HCT116 (cell line): ENCODE measurements around the gene SRGAP3. TPM values are rescaled to one million over a fixed set of nuclear protein-coding genes. Genes with fewer than 3 reads are reported as not detected.

Experiments used
- ATAC-seq: fragments of 200-7000 bp; cut with Tn5 transposase; 2 replicates; pipeline ENCODE4 v1.9.1; 2020; ENCODE audit warnings: mild to moderate bottlenecking, moderate library complexity
- BruUV-seq: library from RNA; stranded (reverse); fragments of 400-500 nt; replicated peaks from 2 replicates; lab custom pipeline; 2021; lab: Mats Ljungman, UMichigan
- CTCF ChIA-PET: fragments of 300-600 bp; sonication (Branson Sonifier 250); formaldehyde crosslinking; loops from one replicate; lab custom pipeline; 2021; ENCODE audit warnings: antibody characterized with exemption; lab: Charles Lee
- POLR2A ChIA-PET: fragments of 300-600, 350-600 bp; sonication (Branson Sonifier 250); formaldehyde crosslinking; loops from one replicate; lab custom pipeline; 2021; ENCODE audit warnings: antibody characterized with exemption; lab: Charles Lee
- RAD21 ChIA-PET, 2 experiments: fragments of 300-600 bp; sonication (Branson Sonifier 250); formaldehyde crosslinking; loops; one replicate each; lab custom pipeline; 2023; ENCODE audit warnings: low total read pairs in 2 of 2; ENCODE audit not compliant: uncharacterized antibody in 2 of 2, unreplicated experiment in 2 of 2, low non-redundant PET in 1 of 2; lab: Charles Lee
- DNase-seq: peaks from one replicate; pipeline ENCODE4 v3.0.0-alpha.2; 2010; ENCODE audit warnings: low read depth, low spot score
- H2AFZ ChIP-seq: fragments of 200-600 bp; shearing (Covaris generic), sonication (generic); 2 replicates; pipeline ENCODE4 v1.6.1; 2017; ENCODE audit warnings: low read depth, mixed run types, mixed read lengths, antibody characterized with exemption, low read length; ENCODE audit not compliant: poor library complexity, severe bottlenecking
- H3K27ac ChIP-seq: 2 replicates; pipeline ENCODE4 v1.5.1; 2012; ENCODE audit warnings: low read depth, low read length
- H3K27me3 ChIP-seq: fragments of 200-600 bp; sonication (generic); 2 replicates; pipeline ENCODE4 v1.6.1; 2016; ENCODE audit warnings: mixed run types, low read length, mixed read lengths; ENCODE audit not compliant: insufficient read depth
- H3K36me3 ChIP-seq, 2 experiments: fragments of 200-500 bp in 1 of 2; fragments of 200-600 bp in 1 of 2; sonication (Bioruptor generic) in 1 of 2; sonication (generic) in 1 of 2; 2 replicates each; pipeline versions ENCODE4 v1.5.1 to v1.6.1; 2014 to 2016; ENCODE audit warnings: low read length in 2 of 2, inconsistent platforms in 1 of 2, mixed read lengths in 1 of 2, mixed run types in 1 of 2; ENCODE audit not compliant: insufficient read depth in 2 of 2, control insufficient read depth in 1 of 2
- H3K4me1 ChIP-seq, 2 experiments: fragments of 200-600 bp in 1 of 2; sonication (generic) in 1 of 2; 2 replicates each; pipeline versions ENCODE4 v1.5.1 to v1.6.1; 2012 to 2017; ENCODE audit warnings: low read length in 2 of 2, inconsistent platforms in 1 of 2, mild to moderate bottlenecking in 1 of 2, mixed read lengths in 1 of 2, mixed run types in 1 of 2, moderate library complexity in 1 of 2; ENCODE audit not compliant: insufficient read depth in 2 of 2, control insufficient read depth in 1 of 2
- H3K4me2 ChIP-seq: fragments of 200-600 bp; sonication (generic); 2 replicates; pipeline ENCODE4 v1.6.1; 2017; ENCODE audit warnings: mixed run types, low read length, mixed read lengths
- H3K4me3 ChIP-seq, 2 experiments: fragments of 200-600 bp in 1 of 2; sonication (generic) in 1 of 2; replicated peaks in 1 of 2; 2 replicates each; pipeline ENCODE4 v1.5.1; 2011 to 2016; ENCODE audit warnings: low read length in 2 of 2, control low read depth in 1 of 2, low read depth in 1 of 2, mild to moderate bottlenecking in 1 of 2, mixed read lengths in 1 of 2, mixed run types in 1 of 2
- H3K79me2 ChIP-seq: fragments of 200-600 bp; sonication (generic); 2 replicates; pipeline ENCODE4 v1.6.1; 2017; ENCODE audit warnings: mild to moderate bottlenecking, mixed run types, low read length, moderate library complexity, mixed read lengths; ENCODE audit not compliant: insufficient read depth
- H3K9ac ChIP-seq: fragments of 200-600 bp; sonication (generic); 2 replicates; pipeline ENCODE4 v1.6.1; 2016; ENCODE audit warnings: low read length, mixed read lengths
- H3K9me2 ChIP-seq: fragments of 200-600 bp; sonication (generic), shearing (Covaris generic); 2 replicates; pipeline ENCODE4 v1.6.1; 2017; ENCODE audit warnings: mixed run types, mild to moderate bottlenecking, moderate library complexity; ENCODE audit not compliant: insufficient read depth
- H3K9me3 ChIP-seq, 2 experiments: fragments of 200-500 bp in 1 of 2; fragments of 200-600 bp in 1 of 2; sonication (Bioruptor generic) in 1 of 2; sonication (generic) in 1 of 2; 2 replicates each; pipeline ENCODE4 v1.6.1; 2014 to 2017; ENCODE audit warnings: low read length in 2 of 2, mixed read lengths in 2 of 2, inconsistent platforms in 1 of 2, low read depth in 1 of 2, mild to moderate bottlenecking in 1 of 2, mixed run types in 1 of 2, moderate library complexity in 1 of 2; ENCODE audit not compliant: control insufficient read depth in 1 of 2, insufficient read depth in 1 of 2
- H4K20me1 ChIP-seq: fragments of 200-600 bp; sonication (generic), shearing (Covaris generic); 2 replicates; pipeline ENCODE4 v1.6.1; 2017; ENCODE audit warnings: mixed run types, mild to moderate bottlenecking, moderate library complexity; ENCODE audit not compliant: insufficient read depth
- ELF1 ChIP-seq: IDR thresholded peaks from 2 replicates; pipeline ENCODE4 v1.6.1; 2012; ENCODE audit warnings: low read depth, borderline replicate concordance
- RAD21 ChIP-seq: IDR thresholded peaks from 2 replicates; pipeline ENCODE4 v1.6.1; 2012; ENCODE audit warnings: low read depth, mild to moderate bottlenecking
- REST ChIP-seq: IDR thresholded peaks from 2 replicates; pipeline ENCODE4 v1.6.1; 2012; ENCODE audit warnings: low read depth
- SRF ChIP-seq: IDR thresholded peaks from 2 replicates; pipeline ENCODE4 v1.6.1; 2012; ENCODE audit warnings: low read depth
- YY1 ChIP-seq: IDR thresholded peaks from 2 replicates; pipeline ENCODE4 v1.6.1; 2011; ENCODE audit warnings: low read length, low read depth, moderate library complexity, mild to moderate bottlenecking; ENCODE audit not compliant: insufficient replicate concordance; ENCODE audit errors: extremely low read depth
- ZFX ChIP-seq: fragments of 450-650 bp; IDR thresholded peaks from 2 replicates; pipeline ENCODE4 v1.6.1; 2017
- ZNF274 ChIP-seq: fragments of 200-500 bp; sonication (Bioruptor generic); IDR thresholded peaks from 2 replicates; pipeline ENCODE4 v1.6.1; 2014; ENCODE audit warnings: mild to moderate bottlenecking, low read depth, low read length, inconsistent platforms
- intact Hi-C: fragments of 100-400 bp; cut with micrococcal nuclease; formaldehyde crosslinking; loops from 2 replicates; pipeline ENCODE4 v1.10.0; 2022
- total RNA-seq: library from RNA; stranded (reverse); gene quantifications from one replicate; pipeline ENCODE4 v1.2.1, GENCODE V29; 2021; ENCODE audit not compliant: unreplicated experiment

Gene SRGAP3
- total RNA-seq, 1 experiment from 2014 or later = 8.3 TPM

- no TSS peak for BruUV-seq
- no peak for DNase-seq
These were observed 54.1 kb downstream of the SRGAP3 start for GRCh38 chr3:9195390-9195789.

More at GRCh38 chr3:9195390-9195789, 54.1 kb downstream of the SRGAP3 start:
- POLR2A ChIA-PET = no interaction called here
- H4K20me1 ChIP-seq = no peaks in the 10 kb centered on the region
- TF ChIP-seq YY1 = no peak
- no peak for TF ChIP-seq ZFX
- TF ChIP-seq SRF = no peak
- no peak for TF ChIP-seq REST
- TF ChIP-seq ZNF274 = no peak
- no peak for TF ChIP-seq ELF1
- TF ChIP-seq RAD21 = no peak
- H3K27ac ChIP-seq = no peak overlapping the region
- no peak overlapping the region for H3K4me2 ChIP-seq
- intact Hi-C loops = no loop called here
- H3K4me3 ChIP-seq = no peak overlapping the region
- CTCF ChIA-PET = no interaction called here
- H3K9ac ChIP-seq = no peak overlapping the region
- no peak overlapping the region for H2AFZ ChIP-seq
- no peaks in the 10 kb centered on the region for H3K9me3 ChIP-seq
- H3K27me3 ChIP-seq = no peaks in the 10 kb centered on the region
- H3K9me2 ChIP-seq = no peaks in the 10 kb centered on the region
- RAD21 ChIA-PET = no interaction called here
- no peaks in the 10 kb centered on the region for H3K79me2 ChIP-seq
- H3K36me3 ChIP-seq = no peaks in the 10 kb centered on the region
- no peak for ATAC-seq
- peaks cover 0 to 4% of the 10 kb centered on the region in 2 experiments; a peak in 2 of 4 replicates for H3K4me1 ChIP-seq
